Measurements from ENCODE around the gene BABAM2.
"Not testable (repeated sequence)": the region's sequence is repeated elsewhere in the genome, so short reads cannot be mapped to it uniquely, and the experiment has no call there.

The BABAM2 gene

GRCh38 chr2:27953077-27953476 is 62.5 kb downstream of the BABAM2 start:
- no peak for DNase-seq

GRCh38 chr2:27954221-27954673 is 63.7 kb downstream of the BABAM2 start:
- no peak for DNase-seq

GRCh38 chr2:27954771-27955383 is 64.3 kb downstream of the BABAM2 start:
- DNase-seq = peak; percentile 73

- DNase-seq = no peak
Observed at GRCh38 chr2:27955384-27956161, 65.0 kb downstream of the BABAM2 start.

GRCh38 chr2:27956888-27957287 is 66.4 kb downstream of the BABAM2 start:
- DNase-seq = no peak

GRCh38 chr2:27958711-27959378 is 68.3 kb downstream of the BABAM2 start:
- DNase-seq = no peak

- DNase-seq = no peak
Observed at GRCh38 chr2:27959496-27959895, 69.0 kb downstream of the BABAM2 start.

- DNase-seq = no peak
Observed at GRCh38 chr2:27960237-27960912, 69.8 kb downstream of the BABAM2 start.

- no peak for DNase-seq
Observed at GRCh38 chr2:27962006-27962405, 71.5 kb downstream of the BABAM2 start.

- DNase-seq = no peak
Observed at GRCh38 chr2:27963472-27963871, 72.9 kb downstream of the BABAM2 start.

- DNase-seq = no peak
Observed at GRCh38 chr2:27964067-27964466, 73.5 kb downstream of the BABAM2 start.

GRCh38 chr2:27965841-27966240 is 75.3 kb downstream of the BABAM2 start:
- no peak for DNase-seq

- DNase-seq = no peak
Observed at GRCh38 chr2:27966466-27966865, 75.9 kb downstream of the BABAM2 start.

- DNase-seq = no peak
Observed at GRCh38 chr2:27967076-27967475, 76.5 kb downstream of the BABAM2 start.

GRCh38 chr2:27968045-27968444 is 77.5 kb downstream of the BABAM2 start:
- DNase-seq = not testable (repeated sequence)

- DNase-seq = not testable (repeated sequence)
Observed at GRCh38 chr2:27968957-27969356, 78.4 kb downstream of the BABAM2 start.

GRCh38 chr2:27972311-27972710 is 81.8 kb downstream of the BABAM2 start:
- no peak for DNase-seq

GRCh38 chr2:27973592-27973991 is 83.1 kb downstream of the BABAM2 start:
- DNase-seq = no peak

GRCh38 chr2:27976308-27976707 is 85.8 kb downstream of the BABAM2 start:
- no peak for DNase-seq

GRCh38 chr2:27977731-27978312 is 87.3 kb downstream of the BABAM2 start:
- no peak for DNase-seq

GRCh38 chr2:27978761-27979160 is 88.2 kb downstream of the BABAM2 start:
- DNase-seq = not testable (repeated sequence)

- DNase-seq = no peak
Observed at GRCh38 chr2:27980242-27980641, 89.7 kb downstream of the BABAM2 start.

- DNase-seq = no peak
Observed at GRCh38 chr2:27984153-27984552, 93.6 kb downstream of the BABAM2 start.
